ENCODE data around the gene TNP2.

- TF ChIP-seq, protein P1, sequence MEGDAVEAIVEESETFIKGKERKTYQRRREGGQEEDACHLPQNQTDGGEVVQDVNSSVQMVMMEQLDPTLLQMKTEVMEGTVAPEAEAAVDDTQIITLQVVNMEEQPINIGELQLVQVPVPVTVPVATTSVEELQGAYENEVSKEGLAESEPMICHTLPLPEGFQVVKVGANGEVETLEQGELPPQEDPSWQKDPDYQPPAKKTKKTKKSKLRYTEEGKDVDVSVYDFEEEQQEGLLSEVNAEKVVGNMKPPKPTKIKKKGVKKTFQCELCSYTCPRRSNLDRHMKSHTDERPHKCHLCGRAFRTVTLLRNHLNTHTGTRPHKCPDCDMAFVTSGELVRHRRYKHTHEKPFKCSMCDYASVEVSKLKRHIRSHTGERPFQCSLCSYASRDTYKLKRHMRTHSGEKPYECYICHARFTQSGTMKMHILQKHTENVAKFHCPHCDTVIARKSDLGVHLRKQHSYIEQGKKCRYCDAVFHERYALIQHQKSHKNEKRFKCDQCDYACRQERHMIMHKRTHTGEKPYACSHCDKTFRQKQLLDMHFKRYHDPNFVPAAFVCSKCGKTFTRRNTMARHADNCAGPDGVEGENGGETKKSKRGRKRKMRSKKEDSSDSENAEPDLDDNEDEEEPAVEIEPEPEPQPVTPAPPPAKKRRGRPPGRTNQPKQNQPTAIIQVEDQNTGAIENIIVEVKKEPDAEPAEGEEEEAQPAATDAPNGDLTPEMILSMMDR (IDR thresholded peaks at IDR 0.05) = no peak
- no peak for TF ChIP-seq ZFX (IDR thresholded peaks at IDR 0.05; ENCODE audit: borderline replicate concordance)
Observed at GRCh38 chr16:11310634-11310977, 41.5 kb upstream of the TNP2 start.

Data from 22Rv1 (cell line).